ENCODE results near the gene BTN3A1.
"Not testable (repeated sequence)": the region's sequence is repeated elsewhere in the genome, so short reads cannot be mapped to it uniquely, and the experiment has no call there.

Gene BTN3A1

DNA sequence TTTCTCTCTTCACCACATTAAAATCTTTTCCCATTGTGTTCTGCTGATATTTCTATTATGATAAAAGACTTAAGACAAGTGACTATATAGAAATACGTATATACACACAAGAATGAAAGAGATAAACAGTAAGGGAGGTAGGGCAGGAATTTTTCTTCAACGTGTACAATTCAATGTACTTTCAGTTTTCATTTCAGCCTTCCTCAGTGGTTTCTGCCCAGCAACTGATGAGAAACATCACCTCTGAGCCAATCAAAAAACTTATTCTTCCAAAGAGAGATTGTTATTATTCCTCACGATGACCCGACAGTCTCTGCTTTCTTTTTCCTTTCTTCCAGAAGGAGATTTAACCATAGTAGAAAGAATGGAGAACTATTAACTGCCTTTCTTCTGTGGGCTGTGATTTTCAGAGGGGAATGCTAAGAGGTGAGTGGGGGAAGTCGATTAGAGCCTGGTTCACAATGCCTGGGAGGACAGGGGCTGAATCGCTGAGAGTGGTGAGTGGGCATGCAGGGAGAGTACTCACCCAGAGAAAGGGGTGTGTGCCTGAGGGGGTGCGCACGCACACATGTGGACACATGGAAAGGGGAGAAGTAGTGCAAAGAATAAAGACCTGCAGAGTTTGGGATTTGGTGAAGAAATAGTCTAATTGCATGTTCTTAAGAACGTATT, at the start of gene BTN3A1:
TSS of gene BTN3A1 (plus strand) at position 289 of the 672 bp plus-strand sequence. CDS start 3,289 bp downstream, outside the sequence.
- peak; percentile 83 for DNase-seq (ENCODE audit: low spot score)

GRCh38 chr6:26352315-26352714, 49.8 kb upstream of the BTN3A1 start:
- DNase-seq (ENCODE audit: low spot score), result no peak

- DNase-seq (ENCODE audit: low spot score), result no peak
These were observed 47.9 kb upstream of the BTN3A1 start for GRCh38 chr6:26354162-26354561.

GRCh38 chr6:26355366-26355765, 46.7 kb upstream of the BTN3A1 start:
- no peak for DNase-seq (ENCODE audit: low spot score)

- DNase-seq (ENCODE audit: low spot score), result not testable (repeated sequence)
These were observed 44.5 kb upstream of the BTN3A1 start for GRCh38 chr6:26357543-26357942.

DNA sequence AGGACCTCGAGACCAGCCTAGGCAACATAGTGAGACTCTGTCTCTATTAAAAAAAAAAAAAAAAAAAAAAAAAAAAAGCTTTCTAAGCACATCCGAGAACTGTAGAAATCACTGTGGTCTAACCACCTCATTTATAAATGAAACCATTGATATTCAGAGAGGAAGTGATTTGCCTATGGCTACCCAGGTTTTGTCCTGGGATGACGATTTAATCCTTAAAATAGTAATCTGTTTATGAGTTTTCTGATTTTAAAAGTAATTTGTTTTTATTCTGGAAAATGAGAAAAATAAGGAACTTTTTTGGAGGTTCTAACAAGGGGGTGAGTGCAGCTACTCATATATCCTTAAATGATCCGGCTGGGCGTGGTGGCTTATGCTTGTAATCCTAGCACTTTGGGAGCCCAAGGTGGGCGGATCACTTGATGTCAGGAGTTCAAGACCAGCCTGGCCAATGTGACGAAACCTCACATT, 43.5 kb upstream of the BTN3A1 start:
- DNase-seq (ENCODE audit: low spot score), result no peak

GRCh38 chr6:26359765-26360164, 42.3 kb upstream of the BTN3A1 start:
- no peak for DNase-seq (ENCODE audit: low spot score)

DNA sequence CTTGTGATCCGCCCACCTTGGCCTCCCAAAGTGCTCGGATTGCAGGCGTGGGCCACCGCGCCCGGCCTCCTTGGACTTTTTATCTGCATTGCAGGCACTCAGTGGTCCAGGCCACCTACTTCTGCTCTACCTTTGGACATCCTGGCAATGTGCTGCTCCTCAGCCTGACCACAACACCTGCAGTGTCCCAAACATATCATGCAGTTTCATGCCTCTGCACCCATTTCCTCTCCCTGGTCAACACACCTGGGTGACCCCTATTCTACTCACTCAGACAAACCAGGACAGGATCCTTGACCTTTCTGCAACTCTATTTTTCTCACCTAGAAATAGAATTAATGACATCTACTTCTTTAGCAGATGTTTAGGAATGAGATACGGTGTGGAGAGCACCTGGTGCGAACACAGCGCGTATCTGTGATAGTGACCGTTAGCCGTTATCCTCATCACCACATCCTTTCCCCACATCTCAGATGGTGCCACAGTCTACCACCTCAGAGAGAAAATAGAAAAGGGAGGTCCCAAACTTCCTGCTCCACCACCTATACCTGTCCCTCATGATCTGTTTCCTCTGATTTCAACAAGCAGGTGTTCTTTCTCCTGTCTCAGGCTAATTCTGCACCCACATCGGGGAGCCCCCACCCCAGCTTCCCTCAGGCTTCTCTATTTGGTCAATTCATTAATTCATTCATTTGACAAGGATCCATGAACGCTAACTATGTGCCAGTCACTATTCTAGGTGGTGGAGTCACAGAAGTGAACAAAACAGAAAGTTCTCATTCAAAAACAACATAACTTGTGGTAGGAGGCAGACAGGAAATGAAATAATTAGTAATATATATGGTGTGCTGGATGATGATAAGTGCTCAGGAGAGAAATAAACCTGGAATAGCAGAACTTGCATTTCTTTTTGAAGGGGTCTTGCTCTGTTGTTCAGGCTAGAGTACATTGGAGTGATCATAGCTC, 41.3 kb upstream of the BTN3A1 start:
- DNase-seq (ENCODE audit: low spot score), result no peak

- no peak for DNase-seq (ENCODE audit: low spot score)
These were observed 40.5 kb upstream of the BTN3A1 start for GRCh38 chr6:26361544-26361943.

DNA sequence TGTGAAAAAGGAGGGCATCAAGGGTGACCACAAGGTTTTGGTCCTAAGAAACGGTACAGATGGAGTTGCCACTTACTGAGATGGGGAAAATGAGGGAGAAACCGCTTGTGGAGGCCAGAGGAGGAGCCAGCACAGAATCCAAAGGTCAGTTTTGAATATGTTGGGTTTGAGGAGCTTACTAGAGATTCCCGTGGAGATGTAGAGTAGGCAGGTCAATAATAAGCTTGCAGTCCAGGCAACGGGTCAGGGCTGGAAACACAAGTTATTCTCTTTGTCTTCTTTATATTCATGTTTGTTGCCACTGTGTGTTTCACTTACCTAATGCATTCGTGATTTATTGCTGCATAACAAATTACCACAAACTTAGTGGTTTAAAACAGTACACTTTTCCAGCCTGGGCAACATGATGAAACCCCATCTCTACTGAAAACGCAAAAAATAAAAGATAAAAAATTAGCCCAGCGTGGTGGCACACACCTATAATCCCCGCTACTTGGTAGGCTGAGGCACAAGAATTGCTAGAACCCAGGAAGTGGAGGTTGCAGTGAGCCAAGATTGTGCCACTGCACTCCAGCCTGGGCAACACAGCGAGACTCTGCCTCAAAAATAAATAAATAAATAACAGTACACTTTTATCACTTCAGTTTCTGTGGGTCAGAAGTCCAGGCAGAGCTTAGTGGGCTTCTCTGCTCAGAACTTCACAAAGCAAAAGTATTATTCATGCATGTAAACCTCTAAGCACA, 39.8 kb upstream of the BTN3A1 start:
- no peak for DNase-seq (ENCODE audit: low spot score)

DNA sequence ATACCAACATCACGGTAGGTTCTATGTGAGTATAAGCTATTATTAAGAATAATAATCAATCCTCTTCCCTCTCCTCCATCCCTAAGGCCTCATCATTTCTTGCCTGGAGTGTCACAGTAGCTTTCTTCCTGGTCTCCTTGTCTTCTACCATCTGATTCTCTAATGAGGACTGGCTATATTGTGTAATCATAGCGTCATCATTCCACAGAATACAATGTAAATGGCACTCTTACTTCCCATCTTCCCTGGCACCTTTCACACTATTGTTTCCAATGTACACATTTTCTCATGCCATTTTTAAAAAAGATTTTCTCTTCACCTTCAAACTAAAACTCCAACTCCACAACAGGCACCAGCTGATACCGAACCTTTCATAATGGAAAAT, 39.2 kb upstream of the BTN3A1 start:
- no peak for DNase-seq (ENCODE audit: low spot score)

DNA sequence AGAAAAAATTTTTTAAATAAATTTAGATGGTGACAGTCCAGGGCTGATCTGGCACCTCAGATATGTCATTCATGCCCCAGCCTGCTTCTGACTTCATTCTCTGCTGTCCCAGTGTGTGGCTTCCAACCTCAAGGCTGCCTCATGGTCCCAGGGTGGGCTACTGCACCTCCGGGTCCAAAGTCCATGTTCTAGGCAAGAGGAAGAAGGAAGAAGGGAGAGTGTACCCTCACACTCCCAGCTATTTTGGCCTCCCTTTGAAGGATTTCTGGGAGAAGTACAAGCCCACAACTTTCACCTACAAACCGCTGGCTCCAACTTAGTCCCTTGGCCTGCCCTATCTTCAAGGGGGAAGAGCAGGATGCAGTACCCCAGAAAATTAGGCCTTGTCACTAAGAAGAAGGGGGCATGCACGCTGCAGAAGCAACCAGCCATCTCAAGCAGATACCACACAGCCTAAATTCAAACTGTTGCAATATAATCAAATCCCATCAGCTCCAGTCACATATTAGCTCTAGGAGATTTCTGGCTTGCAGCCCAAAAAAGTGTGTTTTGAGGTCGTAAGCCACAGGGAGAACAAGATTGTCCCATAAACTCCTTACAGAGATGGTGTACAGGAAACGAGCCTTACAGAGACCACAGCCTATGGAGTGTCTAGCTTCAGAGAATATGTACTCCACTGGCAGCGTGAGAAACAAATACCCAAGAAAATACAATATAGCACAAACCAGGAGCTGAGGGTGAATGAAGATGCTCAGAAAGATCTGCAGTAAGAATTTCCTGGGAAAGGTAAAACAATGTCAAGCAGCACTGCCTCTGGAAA, 38.0 kb upstream of the BTN3A1 start:
- DNase-seq (ENCODE audit: low spot score), result peak; percentile 31

DNA sequence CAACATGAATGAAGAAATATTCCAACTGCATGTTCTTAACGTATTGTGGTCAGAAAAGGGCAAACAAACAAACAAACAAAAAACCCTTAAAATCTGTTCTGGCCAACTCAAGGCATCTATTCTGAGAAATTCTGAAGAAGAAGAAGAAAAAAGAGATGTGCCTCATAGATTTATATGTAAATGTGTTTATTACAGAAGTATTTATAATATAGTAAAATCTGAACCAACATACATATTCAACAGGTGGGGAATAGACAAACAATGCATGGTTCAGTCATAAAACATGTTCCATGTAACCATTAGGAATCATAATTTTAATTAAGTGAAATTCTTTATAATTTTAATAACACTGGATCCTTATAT, 36.5 kb upstream of the BTN3A1 start:
- DNase-seq (ENCODE audit: low spot score), result no peak

- DNase-seq (ENCODE audit: low spot score), result no peak
These were observed 35.6 kb upstream of the BTN3A1 start for GRCh38 chr6:26366504-26366903.

- DNase-seq (ENCODE audit: low spot score), result no peak
These were observed 35.0 kb upstream of the BTN3A1 start for GRCh38 chr6:26367114-26367513.

- not testable (repeated sequence) for DNase-seq (ENCODE audit: low spot score)
These were observed 30.3 kb upstream of the BTN3A1 start for GRCh38 chr6:26371813-26372212.

DNA sequence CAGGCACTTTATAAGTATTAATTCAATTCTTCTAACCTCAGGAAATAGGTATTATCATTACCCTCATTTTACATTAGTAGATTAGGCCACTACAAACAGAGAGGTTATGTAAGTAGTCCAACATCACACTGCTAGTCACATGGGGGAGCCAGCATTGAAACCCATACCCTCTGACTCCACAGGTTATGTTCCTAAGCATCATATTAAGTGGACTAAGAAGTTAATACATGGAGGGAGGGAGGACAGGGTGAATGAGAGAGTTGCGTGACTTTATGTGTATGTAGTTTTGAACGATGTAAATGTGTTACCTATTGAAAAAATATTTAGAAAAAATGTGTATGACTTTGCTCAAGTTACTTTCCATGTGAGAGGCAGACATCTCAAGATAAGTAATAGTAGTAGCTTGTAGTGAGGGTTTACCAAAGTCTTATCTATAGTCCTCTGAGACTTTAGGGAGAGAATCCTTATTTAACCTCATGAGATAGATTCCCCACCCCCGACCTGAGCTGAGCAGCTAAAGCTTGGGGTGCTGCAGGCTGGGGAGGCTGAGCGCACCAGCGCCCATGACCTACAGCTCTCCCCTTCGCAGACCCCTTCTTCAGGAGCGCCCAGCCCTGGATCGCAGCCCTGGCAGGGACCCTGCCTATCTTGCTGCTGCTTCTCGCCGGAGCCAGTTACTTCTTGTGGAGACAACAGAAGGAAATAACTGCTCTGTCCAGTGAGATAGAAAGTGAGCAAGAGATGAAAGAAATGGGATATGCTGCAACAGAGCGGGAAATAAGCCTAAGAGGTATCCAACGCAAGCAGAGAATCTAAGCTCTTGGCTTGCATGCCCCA, 29.5 kb upstream of the BTN3A1 start:
- DNase-seq (ENCODE audit: low spot score), result no peak

GRCh38 chr6:26375270-26375669, 26.8 kb upstream of the BTN3A1 start:
- DNase-seq (ENCODE audit: low spot score), result no peak

DNA sequence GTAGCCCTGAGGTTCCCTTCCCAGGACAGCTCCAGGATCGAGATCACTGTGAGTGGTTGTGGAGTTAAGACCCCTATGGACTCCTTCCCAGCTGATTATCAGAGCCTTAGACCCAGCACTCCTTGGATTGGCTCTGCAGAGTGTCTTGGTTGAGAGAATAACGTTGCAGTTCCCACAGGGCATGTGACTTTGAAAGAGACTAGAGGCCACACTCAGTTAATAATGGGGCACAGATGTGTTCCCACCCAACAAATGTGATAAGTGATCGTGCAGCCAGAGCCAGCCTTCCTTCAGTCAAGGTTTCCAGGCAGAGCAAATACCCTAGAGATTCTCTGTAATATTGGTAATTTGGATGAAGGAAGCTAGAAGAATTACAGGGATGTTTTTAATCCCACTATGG, 24.4 kb upstream of the BTN3A1 start:
- DNase-seq (ENCODE audit: low spot score), result no peak

GRCh38 chr6:26378143-26378542, 23.9 kb upstream of the BTN3A1 start:
- DNase-seq (ENCODE audit: low spot score), result peak; percentile 20

- no peak for DNase-seq (ENCODE audit: low spot score)
These were observed 22.8 kb upstream of the BTN3A1 start for GRCh38 chr6:26379292-26379691.

Data from activated CD4-positive, alpha-beta T cell treated with anti-CD3 and anti-CD28 coated beads, Interleukin-2, Interleukin-4, amounts not matched to agents 100 ng/mL and 50 ng/mL, durations not matched to agents 16 hours and 8 hours (primary cell).